ENCODE results near the gene ZBTB18.

ZBTB18 gene

GRCh38 chr1:244082969-244083368 is 31.9 kb downstream of the ZBTB18 start:
- TF ChIP-seq GATA2 (IDR thresholded peaks at IDR 0.05; ENCODE audit: low read depth, low read length): no peak
- TF ChIP-seq GATA3 (IDR thresholded peaks at IDR 0.05; ENCODE audit: low read depth, low read length): no peak

- TF ChIP-seq GATA3 (IDR thresholded peaks at IDR 0.05; ENCODE audit: low read depth, low read length): no peak
- no peak for TF ChIP-seq GATA2 (IDR thresholded peaks at IDR 0.05; ENCODE audit: low read depth, low read length)
Observed at GRCh38 chr1:244083383-244083943, 32.4 kb downstream of the ZBTB18 start.

DNA sequence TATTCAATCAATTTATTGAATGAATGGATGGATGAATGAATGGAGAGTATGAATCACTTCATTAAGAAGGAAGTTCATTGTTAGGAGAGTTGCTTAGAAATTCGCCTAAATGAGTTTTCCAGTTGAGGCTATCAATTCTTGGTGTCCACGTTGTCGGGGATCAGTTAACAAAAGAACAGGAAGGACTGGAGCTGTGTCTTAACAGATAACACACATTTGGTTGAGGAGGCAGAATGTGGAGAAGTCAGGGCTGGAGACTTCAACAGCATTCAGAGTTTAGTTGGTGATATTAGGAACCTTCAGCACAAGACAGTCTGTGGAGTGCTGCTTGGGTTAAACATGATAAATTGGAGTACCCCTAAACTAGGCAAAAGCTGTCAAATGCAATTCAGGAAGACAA is 33.7 kb downstream of the ZBTB18 start:
- TF ChIP-seq GATA2 (IDR thresholded peaks at IDR 0.05; ENCODE audit: low read depth, low read length) (no peak), GATA3 (IDR thresholded peaks at IDR 0.05; ENCODE audit: low read depth, low read length) (no peak)

DNA sequence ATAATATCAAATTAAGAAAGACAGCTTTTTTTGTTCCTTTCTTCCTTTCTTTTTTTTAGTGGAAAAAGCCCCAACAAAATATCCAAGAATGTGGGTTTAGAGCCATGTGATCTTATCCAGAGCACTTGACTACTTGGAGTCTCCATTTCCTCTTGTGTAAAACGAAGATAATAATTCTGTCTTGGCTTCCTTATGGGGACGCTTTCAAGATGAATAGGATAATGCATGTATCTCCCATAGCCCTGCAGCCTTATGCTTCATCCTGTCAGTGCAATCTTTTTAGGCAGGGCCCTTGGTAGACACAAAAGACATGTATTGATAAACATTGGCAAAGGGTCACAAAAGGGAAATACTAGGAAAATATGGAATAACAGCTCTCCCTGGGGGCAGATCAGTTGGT is 34.8 kb downstream of the ZBTB18 start:
- TF ChIP-seq GATA3 (IDR thresholded peaks at IDR 0.05; ENCODE audit: low read depth, low read length): no peak
- no peak for TF ChIP-seq GATA2 (IDR thresholded peaks at IDR 0.05; ENCODE audit: low read depth, low read length)

DNA sequence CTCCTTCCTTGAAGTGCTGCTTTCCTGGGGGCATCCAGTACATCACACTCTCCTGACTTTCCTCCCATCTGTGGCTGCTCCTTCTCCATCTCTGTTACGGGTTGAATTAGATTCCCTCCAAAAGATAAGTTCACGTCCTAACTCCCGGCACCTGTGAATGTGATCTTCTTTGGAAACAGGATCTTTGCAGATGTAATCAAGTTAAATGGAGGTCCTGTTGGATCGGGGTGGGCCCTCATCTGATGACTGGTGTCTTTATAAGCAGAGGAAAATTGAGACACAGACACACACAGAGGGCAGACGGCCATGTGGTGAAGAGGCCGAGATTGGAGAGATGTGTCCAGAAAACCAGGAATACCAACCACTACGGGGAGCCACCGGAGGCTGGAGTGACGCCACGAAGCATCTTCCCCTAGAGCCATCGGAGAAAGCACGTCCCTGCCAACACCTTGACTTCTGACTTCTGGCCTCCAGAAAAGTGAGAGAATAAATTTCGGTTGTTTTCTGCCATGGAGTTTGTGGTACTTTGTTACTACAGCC is 36.0 kb downstream of the ZBTB18 start:
- no peak for TF ChIP-seq GATA3 (IDR thresholded peaks at IDR 0.05; ENCODE audit: low read depth, low read length)
- TF ChIP-seq GATA2 (IDR thresholded peaks at IDR 0.05; ENCODE audit: low read depth, low read length): no peak

DNA sequence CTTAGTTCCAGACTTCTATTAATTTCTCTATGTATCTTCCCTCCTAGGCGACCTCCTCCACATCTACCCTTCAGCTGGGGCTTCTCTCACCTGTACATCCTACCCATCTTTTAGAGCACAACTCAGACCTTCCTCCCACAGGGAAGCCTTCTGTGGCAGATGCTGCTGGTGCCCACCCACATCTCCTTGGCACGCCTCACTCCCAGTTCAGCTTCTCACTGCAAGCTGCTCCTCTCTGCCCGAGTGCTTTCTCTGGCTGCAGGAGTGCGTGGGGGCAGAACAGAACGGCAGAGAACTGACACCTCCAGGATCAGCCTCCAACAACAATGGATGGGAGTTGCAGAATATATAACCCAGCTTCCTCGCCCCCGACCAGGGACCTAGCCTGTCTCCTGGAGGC is 36.5 kb downstream of the ZBTB18 start:
- TF ChIP-seq GATA2 (IDR thresholded peaks at IDR 0.05; ENCODE audit: low read depth, low read length) (no peak), GATA3 (IDR thresholded peaks at IDR 0.05; ENCODE audit: low read depth, low read length) (no peak)

GRCh38 chr1:244088161-244088560 is 37.1 kb downstream of the ZBTB18 start:
- TF ChIP-seq GATA3 (IDR thresholded peaks at IDR 0.05; ENCODE audit: low read depth, low read length) (no peak), GATA2 (IDR thresholded peaks at IDR 0.05; ENCODE audit: low read depth, low read length) (no peak)

GRCh38 chr1:244089561-244089960 is 38.5 kb downstream of the ZBTB18 start:
- TF ChIP-seq GATA3 (IDR thresholded peaks at IDR 0.05; ENCODE audit: low read depth, low read length) (no peak), GATA2 (IDR thresholded peaks at IDR 0.05; ENCODE audit: low read depth, low read length) (no peak)

GRCh38 chr1:244090645-244091044 is 39.6 kb downstream of the ZBTB18 start:
- no peak for TF ChIP-seq GATA2 (IDR thresholded peaks at IDR 0.05; ENCODE audit: low read depth, low read length)
- no peak for TF ChIP-seq GATA3 (IDR thresholded peaks at IDR 0.05; ENCODE audit: low read depth, low read length)

GRCh38 chr1:244092293-244092963 is 41.3 kb downstream of the ZBTB18 start:
- TF ChIP-seq GATA3 (IDR thresholded peaks at IDR 0.05; ENCODE audit: low read depth, low read length) (no peak), GATA2 (IDR thresholded peaks at IDR 0.05; ENCODE audit: low read depth, low read length) (no peak)

- TF ChIP-seq GATA3 (IDR thresholded peaks at IDR 0.05; ENCODE audit: low read depth, low read length) (no peak), GATA2 (IDR thresholded peaks at IDR 0.05; ENCODE audit: low read depth, low read length) (no peak)
Observed at GRCh38 chr1:244092964-244093638, 42.0 kb downstream of the ZBTB18 start.

DNA sequence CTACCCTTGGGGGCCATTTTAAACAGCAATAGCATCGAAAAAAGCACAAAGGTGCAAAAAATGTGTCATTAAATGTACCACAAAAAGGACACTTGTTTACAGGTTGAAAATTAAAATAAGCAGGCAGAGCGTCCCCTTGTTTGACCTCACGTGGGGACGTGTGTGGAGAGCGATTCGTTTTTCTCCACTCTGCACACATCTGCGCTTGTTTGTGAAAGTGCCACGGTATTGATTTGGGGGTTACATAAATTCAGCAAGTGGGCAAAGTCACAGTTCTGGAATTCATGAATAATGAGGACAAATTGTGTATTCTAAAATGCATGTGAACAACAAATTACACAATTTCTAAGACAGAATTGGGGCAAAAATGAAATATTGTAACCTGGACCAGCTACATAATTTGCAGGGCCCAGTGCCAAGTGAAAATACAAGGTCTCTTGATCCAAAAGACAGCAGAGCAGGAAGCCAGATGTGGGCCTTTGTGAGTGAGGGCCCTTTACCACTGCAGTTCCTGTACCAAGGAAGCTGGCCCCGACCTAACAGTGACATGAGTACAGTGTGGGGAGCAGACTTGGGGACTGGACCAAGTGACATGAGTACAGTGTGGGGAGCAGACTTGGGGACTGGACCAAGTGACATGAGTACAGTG is 43.9 kb downstream of the ZBTB18 start:
- no peak for TF ChIP-seq GATA2 (IDR thresholded peaks at IDR 0.05; ENCODE audit: low read depth, low read length)
- no peak for TF ChIP-seq GATA3 (IDR thresholded peaks at IDR 0.05; ENCODE audit: low read depth, low read length)

DNA sequence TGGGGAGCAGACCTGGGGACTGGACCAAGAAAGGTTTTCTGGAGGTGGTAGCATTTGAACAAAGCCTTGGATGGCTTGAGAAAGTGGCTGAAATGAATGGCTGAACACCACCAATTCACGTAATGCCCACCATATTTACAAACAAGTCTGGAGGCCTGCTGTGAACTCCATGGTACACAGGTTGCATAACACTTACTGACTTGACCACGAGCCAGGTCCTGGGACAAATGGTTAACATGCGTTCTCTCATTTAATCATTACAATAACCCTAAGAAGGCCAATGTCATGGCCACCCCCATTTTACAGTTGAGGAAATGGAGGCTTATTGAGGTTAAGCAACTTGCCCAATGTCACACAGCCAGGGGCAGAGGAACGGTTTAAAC is 44.4 kb downstream of the ZBTB18 start:
- TF ChIP-seq GATA3 (IDR thresholded peaks at IDR 0.05; ENCODE audit: low read depth, low read length): no peak
- no peak for TF ChIP-seq GATA2 (IDR thresholded peaks at IDR 0.05; ENCODE audit: low read depth, low read length)

DNA sequence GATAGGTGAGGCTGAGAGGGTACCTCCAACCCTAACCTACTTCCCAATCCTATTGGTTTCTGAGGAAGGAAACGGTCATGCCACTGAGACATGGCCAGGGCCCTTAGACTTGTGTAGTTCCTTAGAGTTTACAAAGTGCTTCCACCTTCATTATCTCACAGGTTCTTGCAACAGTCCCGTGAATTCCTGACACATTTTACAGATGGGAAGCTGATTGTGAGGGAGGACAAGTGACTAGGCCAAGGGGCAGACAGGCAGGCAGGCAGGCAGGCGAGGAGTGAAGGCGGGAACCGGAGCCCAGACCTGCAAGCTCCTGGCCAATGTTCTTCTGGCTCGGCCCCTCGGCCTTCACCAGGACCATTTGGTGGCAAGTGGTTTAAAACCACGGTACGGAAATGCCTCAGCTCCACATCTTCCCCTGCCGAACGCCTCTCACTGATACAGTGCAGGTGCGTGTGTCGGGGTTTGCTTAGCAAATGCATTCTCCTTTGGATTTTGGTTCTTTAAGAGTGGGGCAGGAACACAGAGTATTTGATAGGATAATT is 45.1 kb downstream of the ZBTB18 start:
- TF ChIP-seq GATA2 (IDR thresholded peaks at IDR 0.05; ENCODE audit: low read depth, low read length): no peak
